ENCODE data around the gene RNF8.
"Not testable (repeated sequence)": the region's sequence is repeated elsewhere in the genome, so short reads cannot be mapped to it uniquely, and the experiment has no call there.

Gene RNF8

GRCh38 chr6:37344308-37344707 is 9.5 kb upstream of the RNF8 start:
- DNase-seq (ENCODE audit: low read depth, low spot score) = no peak
- in situ Hi-C loops (cut with HindIII; ENCODE audit: low sequenced_read_pairs) = no loop called here
- H3K4me3 ChIP-seq (ENCODE audit: low read depth, low read length) = no peak overlapping the region
- no peak for TF ChIP-seq CTCF (IDR thresholded peaks at IDR 0.05; ENCODE audit: low read depth, low read length)

- in situ Hi-C loops (cut with HindIII; ENCODE audit: low sequenced_read_pairs); DNase-seq (ENCODE audit: low read depth, low spot score); H3K4me3 ChIP-seq (ENCODE audit: low read depth, low read length): not testable (repeated sequence)
These were observed 8.0 kb upstream of the RNF8 start for GRCh38 chr6:37345804-37346203.

- no peak for TF ChIP-seq CTCF (IDR thresholded peaks at IDR 0.05; ENCODE audit: low read depth, low read length)
- no peak overlapping the region for H3K4me3 ChIP-seq (ENCODE audit: low read depth, low read length)
- in situ Hi-C loops (cut with HindIII; ENCODE audit: low sequenced_read_pairs) = no loop called here
- DNase-seq (ENCODE audit: low read depth, low spot score) = no peak
These were observed 6.6 kb upstream of the RNF8 start for GRCh38 chr6:37347177-37347576.

DNA sequence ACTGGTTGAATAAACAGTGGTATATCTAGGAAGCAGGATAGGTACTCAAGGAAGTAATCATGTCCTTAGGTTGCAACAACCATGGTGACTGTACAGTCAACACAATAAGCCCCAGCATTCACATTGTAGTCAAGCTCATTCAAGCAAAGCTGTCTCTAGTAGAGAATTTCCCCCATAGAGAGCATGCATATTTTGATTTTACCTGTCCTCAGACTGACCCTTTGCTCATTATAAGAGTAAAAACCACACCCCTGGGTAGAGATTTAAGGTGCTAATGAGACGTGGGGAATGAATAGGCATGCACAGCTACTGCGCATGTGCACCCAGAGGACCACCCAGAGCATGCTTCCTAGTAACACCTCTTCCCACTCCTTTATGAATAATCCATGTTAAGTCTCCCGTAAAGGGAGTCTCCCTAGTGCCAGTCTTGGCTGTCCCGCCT is 6.1 kb upstream of the RNF8 start:
- no peak for TF ChIP-seq CTCF (IDR thresholded peaks at IDR 0.05; ENCODE audit: low read depth, low read length)
- no peak for DNase-seq (ENCODE audit: low read depth, low spot score)
- no peak overlapping the region for H3K4me3 ChIP-seq (ENCODE audit: low read depth, low read length)
- in situ Hi-C loops (cut with HindIII; ENCODE audit: low sequenced_read_pairs) = no loop called here

DNA sequence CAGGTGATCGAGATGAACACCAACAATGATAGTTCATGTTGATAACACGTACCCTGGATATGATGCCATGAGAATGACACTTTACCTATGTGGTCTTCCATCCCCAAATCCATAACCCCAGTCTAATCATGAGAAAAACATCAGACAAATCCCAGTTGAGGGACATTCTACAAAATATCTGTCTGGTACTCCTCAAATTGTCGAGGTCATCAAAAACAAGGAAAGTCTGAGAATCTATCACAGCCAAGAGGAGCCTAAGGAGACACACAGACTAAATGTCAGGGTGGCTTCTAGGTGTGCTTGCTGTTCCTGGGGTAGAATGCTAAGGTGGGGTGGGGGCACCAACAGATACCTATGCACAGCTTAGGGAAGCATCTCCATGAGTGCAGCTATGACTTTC is 2.8 kb upstream of the RNF8 start:
- no peak overlapping the region for H3K4me3 ChIP-seq (ENCODE audit: low read depth, low read length)
- in situ Hi-C loops (cut with HindIII; ENCODE audit: low sequenced_read_pairs) = no loop called here
- no peak for DNase-seq (ENCODE audit: low read depth, low spot score)
- TF ChIP-seq CTCF (IDR thresholded peaks at IDR 0.05; ENCODE audit: low read depth, low read length) = no peak

DNA sequence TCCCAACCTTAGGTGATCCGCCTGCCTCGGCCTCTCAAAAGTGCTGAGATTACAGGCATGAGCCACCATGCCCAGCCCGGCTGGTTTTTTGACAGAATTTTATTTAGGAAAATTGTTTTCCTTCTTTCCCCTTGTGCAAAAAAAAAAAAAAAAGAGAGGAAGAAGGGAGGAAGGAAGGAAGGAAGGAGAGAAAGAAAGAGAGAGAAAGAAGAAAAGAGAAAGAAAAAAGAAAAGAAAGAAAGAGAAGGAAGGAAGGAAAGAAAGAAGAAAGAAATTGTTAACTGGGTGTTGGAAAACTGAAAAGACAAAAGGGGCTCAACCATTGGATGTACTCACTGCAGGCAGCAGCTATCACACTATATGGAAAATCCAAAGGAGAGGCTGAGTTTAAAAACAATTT is 1.4 kb upstream of the RNF8 start:
- no peak overlapping the region for H3K4me3 ChIP-seq (ENCODE audit: low read depth, low read length)
- no peak for TF ChIP-seq CTCF (IDR thresholded peaks at IDR 0.05; ENCODE audit: low read depth, low read length)
- in situ Hi-C loops (cut with HindIII; ENCODE audit: low sequenced_read_pairs) = no loop called here
- DNase-seq (ENCODE audit: low read depth, low spot score) = no peak

- in situ Hi-C loops (cut with HindIII; ENCODE audit: low sequenced_read_pairs) = no loop called here
- no peak for DNase-seq (ENCODE audit: low read depth, low spot score)
- H3K4me3 ChIP-seq (ENCODE audit: low read depth, low read length) = peak overlapping the region; percentile 82
- no peak for TF ChIP-seq CTCF (IDR thresholded peaks at IDR 0.05; ENCODE audit: low read depth, low read length)
These were observed 972 bp downstream of the RNF8 start for GRCh38 chr6:37354526-37355384.

Measured in astrocyte of the spinal cord (primary cell).